ENCODE results near the gene HOXB9.

GRCh38 chr17:48571826-48572417, 54.2 kb downstream of the HOXB9 start:
- TF ChIP-seq EZH2 (IDR thresholded peaks at IDR 0.05; ENCODE audit: borderline replicate concordance) (no peak), CTCF (IDR thresholded peaks at IDR 0.05; ENCODE audit: poor library complexity) (no peak)

All from hepatocyte (in vitro differentiated cells).